Measurements from ENCODE around the gene TMCC1. TPM values are rescaled to one million over a fixed set of nuclear protein-coding genes. Genes with fewer than 3 reads are reported as not detected.

TMCC1 gene
- total RNA-seq, 1 donor from 2014 or later, result 42.3 TPM

- intact Hi-C loops (cut with DNase I), result loop anchor here (10.0 kb wide), 1 partner anchor 303 kb away; no protein-coding TSS in a partner anchor
- TF ChIP-seq CTCF (IDR thresholded peaks at IDR 0.05), result no peak
- H3K4me1 ChIP-seq, result no peaks in the 10 kb centered on the region
- DNase-seq (no peak), ATAC-seq (no peak)
- H3K9me3 ChIP-seq, result no peaks in the 10 kb centered on the region
- no peak overlapping the region for H3K27ac ChIP-seq
- H3K36me3 ChIP-seq, result no peaks in the 10 kb centered on the region
- no peaks in the 10 kb centered on the region for H3K27me3 ChIP-seq
- H3K4me3 ChIP-seq, result no peak overlapping the region
Measured at GRCh38 chr3:129937717-129938116, 44.2 kb upstream of the TMCC1 start.

GRCh38 chr3:129936757-129937156 lies 43.2 kb upstream of the TMCC1 start:
- TF ChIP-seq CTCF (IDR thresholded peaks at IDR 0.05), result no peak
- Histone ChIP-seq H3K36me3 (no peaks in the 10 kb centered on the region), H3K27me3 (no peaks in the 10 kb centered on the region), H3K4me3 (peak overlapping the region; percentile 44), H3K4me1 (no peaks in the 10 kb centered on the region), H3K9me3 (no peaks in the 10 kb centered on the region), H3K27ac (peak overlapping the region; percentile 38)
- peak; percentile 74 for ATAC-seq
- intact Hi-C loops (cut with DNase I), result loop anchor here (10.0 kb wide), 1 partner anchor 302 kb away; no protein-coding TSS in a partner anchor
- no peak for DNase-seq

- no peaks in the 10 kb centered on the region for H3K27me3 ChIP-seq
- no peaks in the 10 kb centered on the region for H3K9me3 ChIP-seq
- H3K4me3 ChIP-seq, result no peak overlapping the region
- ATAC-seq, result peak; percentile 76
- DNase-seq, result no peak
- no peaks in the 10 kb centered on the region for H3K4me1 ChIP-seq
- TF ChIP-seq CTCF (IDR thresholded peaks at IDR 0.05), result peak; percentile 94
- H3K27ac ChIP-seq, result no peak overlapping the region
- no peaks in the 10 kb centered on the region for H3K36me3 ChIP-seq
- intact Hi-C loops (cut with DNase I), result loop anchor here (10.0 kb wide), 1 partner anchor 300 kb away; no protein-coding TSS in a partner anchor
Measured at GRCh38 chr3:129934234-129935123, 41.0 kb upstream of the TMCC1 start.

- DNase-seq, result no peak
- Histone ChIP-seq H3K36me3 (no peaks in the 10 kb centered on the region), H3K4me3 (no peak overlapping the region), H3K9me3 (no peaks in the 10 kb centered on the region), H3K4me1 (no peaks in the 10 kb centered on the region), H3K27me3 (no peaks in the 10 kb centered on the region), H3K27ac (no peak overlapping the region)
- no peak for ATAC-seq
- no peak for TF ChIP-seq CTCF (IDR thresholded peaks at IDR 0.05)
- intact Hi-C loops (cut with DNase I), result loop anchor here (10.0 kb wide), 1 partner anchor 299 kb away; no protein-coding TSS in a partner anchor
Measured at GRCh38 chr3:129933471-129933870, 40.0 kb upstream of the TMCC1 start.

- Histone ChIP-seq H3K9me3 (no peaks in the 10 kb centered on the region), H3K36me3 (no peaks in the 10 kb centered on the region), H3K4me3 (no peak overlapping the region), H3K27me3 (no peaks in the 10 kb centered on the region), H3K4me1 (no peaks in the 10 kb centered on the region), H3K27ac (no peak overlapping the region)
- no peak for DNase-seq
- TF ChIP-seq CTCF (IDR thresholded peaks at IDR 0.05), result no peak
- intact Hi-C loops (cut with DNase I), result no loop called here
- no peak for ATAC-seq
Measured at GRCh38 chr3:129929383-129929782, 35.9 kb upstream of the TMCC1 start.
